ENCODE results near the gene RUBCNL. TPM values are rescaled to one million over a fixed set of nuclear protein-coding genes. Genes with fewer than 3 reads are reported as not detected.

RUBCNL gene
- total RNA-seq, 1 experiment from 2014 or later: 16.0 TPM

GRCh38 chr13:46342538-46342937 lies 44.5 kb downstream of the RUBCNL start:
- no peak for TF ChIP-seq CTCF (IDR thresholded peaks at IDR 0.05; ENCODE audit: insufficient read depth in 1 of 2, low read depth in 1 of 2, low read length in 1 of 2, severe bottlenecking in 1 of 2, unreplicated experiment in 1 of 2)
- peaks cover 11% of the 10 kb centered on the region for H3K4me1 ChIP-seq
- Mint-ChIP-seq H3K36me3 (ENCODE audit: insufficient read depth, unreplicated experiment) (peaks cover 6% of the 10 kb centered on the region), H3K27me3 (ENCODE audit: insufficient read depth, unreplicated experiment) (no peaks in the 10 kb centered on the region), H3K27ac (ENCODE audit: unreplicated experiment) (no peak overlapping the region), H3K4me3 (ENCODE audit: unreplicated experiment) (no peak overlapping the region), H3K9me3 (ENCODE audit: unreplicated experiment) (no peaks in the 10 kb centered on the region), H3K4me1 (ENCODE audit: low read depth, unreplicated experiment) (peaks cover 10% of the 10 kb centered on the region)
- intact Hi-C loops (cut with micrococcal nuclease; ENCODE audit: unreplicated experiment): no loop called here
- POLR2A ChIA-PET: no interaction called here
- H3K27me3 ChIP-seq (replicated peaks; ENCODE audit: control insufficient read depth, insufficient read depth, low read length): no peaks in the 10 kb centered on the region
- BruUV-seq (replicated peaks): no TSS peak
- CTCF ChIA-PET: no interaction called here
- H3K9me3 ChIP-seq: no peaks in the 10 kb centered on the region
- no peak overlapping the region for H3K4me3 ChIP-seq (ENCODE audit: low read depth, low read length)
- no peaks in the 10 kb centered on the region for H3K36me3 ChIP-seq (ENCODE audit: control insufficient read depth, insufficient read depth, low read length)
- DNase-seq: no peak

GRCh38 chr13:46341112-46341711 lies 45.8 kb downstream of the RUBCNL start:
- DNase-seq: no peak
- Mint-ChIP-seq H3K27me3 (ENCODE audit: insufficient read depth, unreplicated experiment) (no peaks in the 10 kb centered on the region), H3K4me3 (ENCODE audit: unreplicated experiment) (no peak overlapping the region), H3K36me3 (ENCODE audit: insufficient read depth, unreplicated experiment) (peaks cover 6% of the 10 kb centered on the region), H3K4me1 (ENCODE audit: low read depth, unreplicated experiment) (peaks cover 11% of the 10 kb centered on the region), H3K27ac (ENCODE audit: unreplicated experiment) (no peak overlapping the region), H3K9me3 (ENCODE audit: unreplicated experiment) (no peaks in the 10 kb centered on the region)
- BruUV-seq (replicated peaks): no TSS peak
- Histone ChIP-seq H3K27me3 (replicated peaks; ENCODE audit: control insufficient read depth, insufficient read depth, low read length) (no peaks in the 10 kb centered on the region), H3K9me3 (no peaks in the 10 kb centered on the region), H3K36me3 (ENCODE audit: control insufficient read depth, insufficient read depth, low read length) (no peaks in the 10 kb centered on the region; the same call in 1 of the 2 replicates), H3K4me3 (ENCODE audit: low read depth, low read length) (no peak overlapping the region), H3K4me1 (peaks cover 17% of the 10 kb centered on the region)
- intact Hi-C loops (cut with micrococcal nuclease; ENCODE audit: unreplicated experiment): no loop called here
- POLR2A ChIA-PET: no interaction called here
- CTCF ChIA-PET: no interaction called here
- no peak for TF ChIP-seq CTCF (IDR thresholded peaks at IDR 0.05; ENCODE audit: insufficient read depth in 1 of 2, low read depth in 1 of 2, low read length in 1 of 2, severe bottlenecking in 1 of 2, unreplicated experiment in 1 of 2)

GRCh38 chr13:46340631-46341111 lies 46.4 kb downstream of the RUBCNL start:
- TF ChIP-seq CTCF (IDR thresholded peaks at IDR 0.05; ENCODE audit: insufficient read depth in 1 of 2, low read depth in 1 of 2, low read length in 1 of 2, severe bottlenecking in 1 of 2, unreplicated experiment in 1 of 2): no peak
- no peaks in the 10 kb centered on the region for H3K9me3 Mint-ChIP-seq (ENCODE audit: unreplicated experiment)
- Histone ChIP-seq H3K36me3 (ENCODE audit: control insufficient read depth, insufficient read depth, low read length) (no peaks in the 10 kb centered on the region; the same call in 1 of the 2 replicates), H3K4me3 (ENCODE audit: low read depth, low read length) (no peak overlapping the region), H3K9me3 (no peaks in the 10 kb centered on the region), H3K27me3 (replicated peaks; ENCODE audit: control insufficient read depth, insufficient read depth, low read length) (no peaks in the 10 kb centered on the region), H3K4me1 (peaks cover 17% of the 10 kb centered on the region)
- H3K27ac Mint-ChIP-seq (ENCODE audit: unreplicated experiment): no peak overlapping the region
- no peak overlapping the region for H3K4me3 Mint-ChIP-seq (ENCODE audit: unreplicated experiment)
- DNase-seq: no peak
- BruUV-seq (replicated peaks): no TSS peak
- peaks cover 6% of the 10 kb centered on the region for H3K36me3 Mint-ChIP-seq (ENCODE audit: insufficient read depth, unreplicated experiment)
- ChIA-PET POLR2A (no interaction called here), CTCF (no interaction called here)
- intact Hi-C loops (cut with micrococcal nuclease; ENCODE audit: unreplicated experiment): no loop called here
- peaks cover 11% of the 10 kb centered on the region for H3K4me1 Mint-ChIP-seq (ENCODE audit: low read depth, unreplicated experiment)
- no peaks in the 10 kb centered on the region for H3K27me3 Mint-ChIP-seq (ENCODE audit: insufficient read depth, unreplicated experiment)
